Neuron (in vitro differentiated cells): ENCODE measurements around the gene WASF1.
"Not testable (repeated sequence)": the region's sequence is repeated elsewhere in the genome, so short reads cannot be mapped to it uniquely, and the experiment has no call there.

Experiments used
- H2AFZ ChIP-seq: one replicate; pipeline ENCODE4 v1.6.1; 2013; ENCODE audit warnings: low read depth, mild to moderate bottlenecking, inconsistent platforms, low read length, moderate library complexity
- H3K27me3 ChIP-seq: one replicate; pipeline ENCODE4 v1.6.1; 2013; ENCODE audit warnings: low read length; ENCODE audit not compliant: insufficient read depth
- H3K36me3 ChIP-seq: one replicate; pipeline ENCODE4 v1.6.1; 2013; ENCODE audit warnings: low read length; ENCODE audit not compliant: insufficient read depth
- H3K4me1 ChIP-seq: one replicate; pipeline ENCODE4 v1.6.1; 2013; ENCODE audit warnings: low read length; ENCODE audit not compliant: insufficient read depth
- H3K4me3 ChIP-seq: 2 replicates; pipeline ENCODE4 v1.5.1; 2013; ENCODE audit warnings: mild to moderate bottlenecking, low read length, moderate library complexity
- H3K9me3 ChIP-seq: one replicate; pipeline ENCODE4 v1.6.1; 2013; ENCODE audit warnings: low read length

Gene WASF1

DNA sequence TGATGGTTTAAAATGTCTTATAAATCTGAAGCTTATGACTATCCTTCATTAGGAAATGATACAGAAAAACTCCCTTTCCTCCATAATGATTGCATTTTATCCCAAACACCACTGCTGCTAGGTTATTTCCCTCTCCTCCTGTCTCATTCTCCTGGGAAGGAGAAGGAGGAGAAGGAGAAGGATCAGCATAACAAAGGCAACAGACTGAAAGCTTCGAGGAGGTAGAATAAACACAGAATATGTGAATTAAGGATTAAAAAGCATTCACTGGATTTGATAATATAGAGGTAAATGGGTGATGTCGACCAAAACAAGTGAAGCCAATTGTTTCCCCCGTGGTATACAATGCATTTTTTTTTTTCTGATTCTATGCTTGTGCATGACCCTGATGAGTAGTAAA is 82.0 kb downstream of the WASF1 start:
- Histone ChIP-seq H3K27me3 (no peaks in the 10 kb centered on the region), H3K9me3 (no peaks in the 10 kb centered on the region), H3K4me3 (no peak overlapping the region), H3K4me1 (peaks cover 21% of the 10 kb centered on the region), H3K36me3 (peaks cover 37% of the 10 kb centered on the region), H2AFZ (no peak overlapping the region)

DNA sequence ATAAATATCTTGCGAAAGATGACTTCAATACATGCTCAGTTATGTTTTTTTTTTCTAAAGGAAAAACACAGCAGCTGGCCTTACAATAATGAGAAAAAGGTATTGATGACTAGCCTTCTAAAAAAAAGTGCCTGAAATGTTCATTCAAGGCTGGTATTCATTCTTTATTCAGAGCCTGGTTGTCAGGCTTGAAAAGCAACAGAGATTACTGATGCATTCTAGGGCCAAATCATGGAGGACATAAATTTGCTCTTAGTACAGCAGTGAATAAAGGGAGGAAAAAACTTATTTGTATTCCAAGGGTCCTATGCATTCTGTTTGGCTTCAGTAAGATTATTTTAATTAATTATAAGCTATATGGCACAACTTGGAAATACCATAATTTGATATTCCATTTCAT is 83.5 kb downstream of the WASF1 start:
- Histone ChIP-seq H3K4me3 (no peak overlapping the region), H3K27me3 (no peaks in the 10 kb centered on the region), H3K4me1 (peaks cover 21% of the 10 kb centered on the region), H3K9me3 (peaks cover 1% of the 10 kb centered on the region), H2AFZ (no peak overlapping the region), H3K36me3 (peaks cover 24% of the 10 kb centered on the region)

DNA sequence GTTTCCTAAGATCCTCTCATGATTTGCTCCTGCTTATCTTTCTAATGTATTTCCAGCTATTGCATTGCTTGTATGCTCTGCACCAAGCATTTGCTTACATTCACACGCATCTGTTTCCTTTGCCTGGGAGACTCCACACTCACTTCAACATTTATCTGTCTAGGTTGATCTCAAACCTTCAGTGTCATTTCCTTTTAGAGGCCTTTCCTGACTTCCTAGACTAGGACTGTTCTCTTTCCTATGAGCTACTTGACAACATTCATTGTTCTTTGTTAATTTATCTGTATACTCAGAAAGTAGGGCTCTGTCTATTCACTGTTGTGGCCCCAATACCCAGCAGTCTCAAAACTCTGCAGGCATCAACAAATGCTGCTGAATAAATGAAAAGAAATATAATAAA is 84.4 kb downstream of the WASF1 start:
- Histone ChIP-seq H2AFZ (no peak overlapping the region), H3K27me3 (no peaks in the 10 kb centered on the region), H3K4me3 (no peak overlapping the region), H3K4me1 (peaks cover 21% of the 10 kb centered on the region), H3K9me3 (peaks cover 3% of the 10 kb centered on the region), H3K36me3 (peaks cover 17% of the 10 kb centered on the region)

DNA sequence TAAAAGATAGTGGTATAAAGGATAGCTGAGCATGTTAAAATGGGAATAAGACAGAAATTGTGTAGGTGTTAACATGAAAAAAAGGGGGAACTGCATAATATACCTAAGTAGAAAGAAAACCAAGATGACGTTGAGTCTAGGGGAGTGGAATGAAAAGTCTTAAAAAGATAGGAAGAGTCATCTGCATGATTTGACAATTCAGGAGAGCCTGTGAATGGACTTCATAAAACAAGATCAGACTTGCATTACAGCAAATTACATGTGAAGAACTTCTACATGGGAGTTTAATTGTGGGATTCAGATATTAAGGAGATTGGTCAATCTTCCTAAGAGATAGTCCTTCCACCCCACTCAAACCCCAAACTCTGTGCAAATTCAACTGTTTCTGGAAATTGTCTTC is 85.5 kb downstream of the WASF1 start:
- Histone ChIP-seq H3K36me3 (peaks cover 6% of the 10 kb centered on the region), H2AFZ (no peak overlapping the region), H3K4me1 (peaks cover 21% of the 10 kb centered on the region), H3K9me3 (peaks cover 3% of the 10 kb centered on the region), H3K27me3 (no peaks in the 10 kb centered on the region), H3K4me3 (no peak overlapping the region)

DNA sequence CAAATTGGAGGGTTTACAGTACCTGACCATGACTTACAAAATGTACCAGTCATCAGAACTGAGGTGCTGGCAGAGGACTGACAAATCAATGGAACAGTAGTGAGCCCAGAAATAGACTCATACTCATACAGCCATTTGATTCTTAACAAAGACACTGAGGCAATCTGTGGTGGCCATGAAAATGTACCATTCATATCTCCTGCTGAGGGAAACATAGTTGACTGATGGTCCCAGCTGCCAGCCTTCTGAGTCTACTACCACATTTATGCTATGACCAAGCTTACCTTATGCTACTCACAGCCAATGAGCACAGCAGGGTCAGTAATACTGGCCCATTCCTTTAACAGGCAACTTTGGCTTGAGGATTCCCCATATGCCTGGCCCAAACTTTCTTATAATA is 88.6 kb downstream of the WASF1 start:
- Histone ChIP-seq H3K4me3 (no peak overlapping the region), H3K36me3 (no peaks in the 10 kb centered on the region), H3K27me3 (no peaks in the 10 kb centered on the region), H3K4me1 (peaks cover 1% of the 10 kb centered on the region), H3K9me3 (peaks cover 3% of the 10 kb centered on the region), H2AFZ (no peak overlapping the region)

DNA sequence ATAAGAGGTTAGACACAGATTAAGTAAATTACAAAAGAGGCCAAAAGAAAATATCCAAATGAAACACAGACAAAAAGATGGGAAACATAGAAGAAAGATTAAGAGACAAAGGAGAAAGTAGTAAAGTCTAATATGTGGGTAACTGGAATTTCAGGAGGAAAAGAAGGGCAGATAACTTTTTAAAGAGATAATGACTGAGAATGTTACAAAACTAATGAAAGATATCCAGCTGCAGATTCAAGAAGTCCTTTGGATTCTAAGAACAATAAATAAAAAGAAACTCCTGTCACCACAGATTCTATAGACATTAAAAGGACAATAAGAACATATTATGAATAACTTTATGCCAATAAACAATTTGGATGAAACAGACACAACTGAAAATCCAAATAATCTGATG is 90.1 kb downstream of the WASF1 start:
- no peaks in the 10 kb centered on the region for H3K27me3 ChIP-seq
- H3K36me3 ChIP-seq: no peaks in the 10 kb centered on the region
- no peak overlapping the region for H2AFZ ChIP-seq
- H3K4me1 ChIP-seq: no peaks in the 10 kb centered on the region
- H3K4me3 ChIP-seq: no peak overlapping the region
- H3K9me3 ChIP-seq: peaks cover 3% of the 10 kb centered on the region

DNA sequence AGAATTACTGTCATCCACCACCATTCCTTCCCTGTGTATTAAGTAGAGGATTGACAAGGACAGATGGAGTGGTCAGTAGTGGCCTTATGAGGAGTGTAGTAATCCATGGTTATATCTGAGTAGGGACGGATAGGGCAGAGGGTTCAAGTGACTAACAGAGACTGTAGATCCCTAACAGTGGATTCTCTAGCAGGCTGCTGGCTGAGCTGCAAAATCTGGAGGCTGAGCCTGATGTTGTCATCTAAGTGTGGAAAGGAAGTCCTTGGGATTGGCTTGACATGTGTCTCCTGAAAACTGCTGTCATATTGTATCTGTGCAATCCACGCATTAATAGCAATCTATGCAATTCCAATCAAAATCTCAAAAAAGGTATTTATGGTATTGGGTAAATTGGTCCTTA is 94.2 kb downstream of the WASF1 start:
- Histone ChIP-seq H3K4me3 (no peak overlapping the region), H3K27me3 (no peaks in the 10 kb centered on the region), H2AFZ (no peak overlapping the region)

DNA sequence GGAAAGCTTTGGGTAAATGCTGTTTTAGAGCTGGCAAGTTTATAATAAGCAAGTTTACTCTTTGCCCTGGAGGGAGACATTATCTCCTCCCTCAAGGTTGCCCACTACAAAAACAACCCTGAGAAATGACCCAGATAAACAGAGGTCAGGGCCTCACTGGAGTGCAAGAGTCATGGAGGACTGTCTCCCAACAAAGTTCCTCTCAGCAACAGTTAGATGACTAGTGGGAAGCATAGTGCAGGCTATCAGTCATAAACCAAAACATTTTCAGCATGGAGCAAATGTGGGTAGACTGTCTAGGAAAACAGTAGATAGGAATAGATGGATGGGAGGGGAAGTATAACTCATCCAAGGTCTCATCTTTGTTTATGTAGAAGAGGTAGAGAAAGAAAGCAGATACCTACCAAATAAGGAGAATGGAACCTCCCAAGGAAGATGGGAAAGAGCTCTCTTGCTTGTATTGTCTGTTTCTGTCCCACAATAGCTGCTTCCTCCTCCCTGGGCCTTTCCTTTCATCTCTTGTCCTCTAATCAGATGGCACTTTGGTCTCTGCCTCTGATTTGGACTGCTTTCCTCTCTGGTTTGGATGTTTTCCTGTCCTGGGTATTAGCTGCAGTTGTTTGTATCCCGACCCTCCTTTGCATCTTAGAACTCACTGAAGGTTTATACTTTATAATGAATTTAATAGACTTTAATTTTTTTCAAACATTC is 95.4 kb downstream of the WASF1 start:
- H3K4me1 ChIP-seq: no peaks in the 10 kb centered on the region
- no peak overlapping the region for H2AFZ ChIP-seq
- no peak overlapping the region for H3K4me3 ChIP-seq
- H3K9me3 ChIP-seq: no peaks in the 10 kb centered on the region
- H3K27me3 ChIP-seq: no peaks in the 10 kb centered on the region
- H3K36me3 ChIP-seq: no peaks in the 10 kb centered on the region

More for the DNA sequence above, 94.2 kb downstream of the WASF1 start:
- Histone ChIP-seq H3K9me3 (no peaks in the 10 kb centered on the region), H3K4me1 (no peaks in the 10 kb centered on the region), H3K36me3 (no peaks in the 10 kb centered on the region)

DNA sequence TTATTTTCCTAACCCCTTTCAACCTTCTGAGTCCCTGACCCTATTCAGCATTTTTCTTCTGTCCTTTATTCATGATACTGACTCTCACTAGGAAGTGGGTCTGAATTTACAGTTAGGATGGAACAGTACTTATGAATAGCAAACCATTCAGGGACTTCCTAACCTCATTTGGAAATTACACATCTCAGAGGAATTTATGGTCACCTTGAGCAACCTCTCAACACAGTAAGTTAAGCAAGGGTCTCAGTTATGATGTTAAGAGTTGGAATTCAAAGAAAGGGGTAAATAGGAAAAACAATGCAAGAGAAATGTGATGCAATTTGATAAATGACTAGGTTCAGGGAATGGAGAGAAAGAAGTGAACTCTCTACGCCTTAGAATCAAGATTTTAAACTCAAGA is 104.1 kb downstream of the WASF1 start:
- H3K4me1 ChIP-seq: no peaks in the 10 kb centered on the region
- H3K36me3 ChIP-seq: no peaks in the 10 kb centered on the region
- no peak overlapping the region for H2AFZ ChIP-seq
- no peak overlapping the region for H3K4me3 ChIP-seq
- no peaks in the 10 kb centered on the region for H3K9me3 ChIP-seq
- H3K27me3 ChIP-seq: no peaks in the 10 kb centered on the region

DNA sequence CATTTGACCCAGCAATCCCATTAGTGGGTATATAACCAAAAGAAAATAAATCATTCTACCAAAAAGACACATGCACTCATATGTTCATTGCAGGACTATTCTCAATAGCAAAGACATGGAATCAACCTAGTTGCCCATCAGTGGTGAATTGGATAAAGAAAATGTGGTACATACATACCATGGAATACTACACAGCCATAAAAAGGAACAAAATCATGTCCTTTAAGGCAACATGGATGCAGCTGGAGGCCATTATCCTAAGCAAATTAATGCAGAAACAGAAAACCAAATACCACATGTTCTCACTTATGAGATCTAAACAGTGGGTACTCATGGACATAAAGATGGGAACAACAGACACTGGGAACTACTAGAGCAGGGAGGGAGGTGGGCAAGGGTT is 106.0 kb downstream of the WASF1 start:
- not testable (repeated sequence) for H3K9me3 ChIP-seq, H3K27me3 ChIP-seq, H3K36me3 ChIP-seq, H3K4me1 ChIP-seq, H3K4me3 ChIP-seq, H2AFZ ChIP-seq

DNA sequence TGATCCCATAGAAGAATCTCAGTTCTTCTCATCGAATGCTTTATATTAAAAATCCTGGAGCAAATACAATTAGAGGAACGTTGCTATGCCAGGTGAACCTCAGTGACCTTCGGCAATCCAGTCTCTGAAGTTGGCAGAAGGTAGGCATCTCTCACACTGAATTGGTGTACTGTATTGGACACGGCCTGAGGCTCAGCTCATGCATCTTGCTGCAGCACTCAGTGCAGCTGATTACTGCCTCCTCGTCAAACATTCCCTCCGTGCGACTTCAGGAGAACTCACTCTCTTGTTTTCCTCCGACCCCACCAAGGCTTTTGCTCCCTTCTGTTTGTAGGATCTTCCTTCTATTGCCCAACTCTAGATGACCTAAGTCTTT is 110.9 kb downstream of the WASF1 start:
- Histone ChIP-seq H2AFZ (no peak overlapping the region), H3K27me3 (peaks cover 4% of the 10 kb centered on the region), H3K4me3 (no peak overlapping the region), H3K4me1 (peaks cover 20% of the 10 kb centered on the region), H3K36me3 (no peaks in the 10 kb centered on the region), H3K9me3 (no peaks in the 10 kb centered on the region)

DNA sequence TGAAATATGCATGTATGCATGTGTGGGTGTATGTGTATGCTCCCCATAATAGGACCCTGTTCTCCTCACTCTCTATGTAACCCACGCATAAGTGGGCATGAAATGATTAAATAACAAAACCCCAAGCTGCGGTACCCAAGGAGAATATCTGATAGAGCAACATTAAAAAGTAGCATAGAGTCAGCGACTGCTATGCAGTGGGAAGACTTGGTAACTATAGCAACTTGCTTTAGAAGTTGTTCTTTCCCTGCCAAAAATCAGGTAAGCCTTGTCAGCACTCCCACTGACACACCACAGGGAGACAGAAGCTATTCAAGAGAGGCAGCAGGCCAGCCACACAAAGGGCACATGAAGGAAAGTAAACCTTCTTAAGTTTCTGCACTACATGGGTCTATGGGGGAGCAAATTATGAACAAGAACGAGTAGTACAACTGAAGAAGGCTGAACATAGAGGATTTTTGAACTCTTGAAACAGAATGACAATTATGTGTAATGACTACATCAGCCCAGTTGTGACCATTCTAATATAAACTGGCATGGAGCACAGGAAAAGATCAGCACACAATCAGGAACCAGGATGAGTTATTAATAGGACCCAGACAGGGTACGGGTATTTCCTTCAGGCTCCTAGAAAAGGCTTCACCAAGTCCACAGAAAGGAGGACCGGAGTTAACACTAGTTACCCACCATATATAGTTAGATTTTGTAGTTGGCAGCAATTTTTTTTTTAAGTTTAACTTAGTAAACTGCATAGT is 111.5 kb downstream of the WASF1 start:
- peaks cover 25% of the 10 kb centered on the region for H3K4me1 ChIP-seq

DNA sequence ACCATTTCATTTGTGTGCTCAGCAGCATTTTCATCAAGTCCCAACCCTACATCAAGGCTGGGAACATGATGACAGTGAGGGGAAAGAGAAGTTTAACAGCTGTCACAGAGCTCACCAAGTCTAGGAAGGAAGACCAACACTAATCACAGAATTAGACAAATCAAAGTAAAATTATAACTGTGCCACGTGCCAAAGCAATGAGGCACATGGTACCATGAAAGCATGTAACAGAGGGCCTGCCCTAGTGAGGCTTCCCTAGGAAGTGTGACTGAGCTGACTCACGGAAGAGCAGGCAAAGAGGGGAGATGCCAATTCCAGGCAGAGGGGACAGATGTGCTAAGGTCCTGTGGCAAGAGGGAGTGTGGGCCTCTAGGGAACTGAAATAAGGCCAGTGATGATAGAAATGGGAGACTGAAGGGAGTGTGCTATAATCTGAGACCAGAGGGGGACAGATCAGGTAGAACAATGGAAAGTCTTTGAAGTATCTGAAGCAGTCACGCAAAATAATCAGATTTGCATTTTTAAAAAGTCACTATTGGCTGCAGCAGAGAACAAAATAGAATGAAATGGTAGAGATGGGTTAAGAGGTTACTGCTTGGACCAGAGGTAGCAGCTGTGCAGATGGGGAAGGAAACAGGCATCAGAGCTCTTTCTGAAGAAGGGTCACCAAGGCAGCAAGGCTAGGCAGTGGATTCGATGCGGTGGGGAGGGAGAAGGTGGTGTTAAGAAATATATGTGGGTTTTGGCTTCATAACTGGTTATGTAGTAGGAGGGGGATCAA is 114.5 kb downstream of the WASF1 start:
- no peaks in the 10 kb centered on the region for H3K9me3 ChIP-seq
- no peaks in the 10 kb centered on the region for H3K36me3 ChIP-seq
- peaks cover 4% of the 10 kb centered on the region for H3K27me3 ChIP-seq
- H2AFZ ChIP-seq: no peak overlapping the region
- H3K4me3 ChIP-seq: no peak overlapping the region
- H3K4me1 ChIP-seq: peaks cover 26% of the 10 kb centered on the region

More for the DNA sequence above, 111.5 kb downstream of the WASF1 start:
- no peak overlapping the region for H3K4me3 ChIP-seq
- no peaks in the 10 kb centered on the region for H3K36me3 ChIP-seq
- no peaks in the 10 kb centered on the region for H3K9me3 ChIP-seq
- peaks cover 4% of the 10 kb centered on the region for H3K27me3 ChIP-seq
- H2AFZ ChIP-seq: no peak overlapping the region
